K562 (cell line): ENCODE results near the gene ZNF488. TPM values are rescaled to one million over a fixed set of nuclear protein-coding genes. Genes with fewer than 3 reads are reported as not detected.

Experiments
- ADNP ChIP-seq: fragments of 200-800 bp; sonication (Bioruptor generic); IDR thresholded peaks from 2 replicates; pipeline ENCODE4 v1.6.1; 2016; ENCODE audit warnings: missing genetic modification characterization, missing compliant biosample characterization
- BCL6 ChIP-seq: fragments of 250-450 bp; sonication (Bioruptor Pico); IDR thresholded peaks from 2 replicates; pipeline ENCODE4 v1.4.0; 2020
- CTBP1 ChIP-seq: fragments of 450-650 bp; IDR thresholded peaks from 2 replicates; pipeline ENCODE4 v1.6.1; 2016; ENCODE audit warnings: borderline replicate concordance
- DACH1 ChIP-seq: fragments of 450-650 bp; IDR thresholded peaks from 2 replicates; pipeline ENCODE4 v1.6.1; 2018; ENCODE audit not compliant: partially characterized antibody
- ERF ChIP-seq: fragments of 450-650 bp; formaldehyde crosslinking; IDR thresholded peaks from 2 replicates; pipeline ENCODE4 v1.4.0; 2020; ENCODE audit warnings: mild to moderate bottlenecking, mixed read lengths
- FOXO4 ChIP-seq: fragments of 450-650 bp; formaldehyde crosslinking; IDR thresholded peaks from 2 replicates; pipeline ENCODE4 v1.4.0; 2020; ENCODE audit warnings: mild to moderate bottlenecking, moderate library complexity
- HEY1 ChIP-seq: fragments of 250-450 bp; sonication (Bioruptor Pico); IDR thresholded peaks from 2 replicates; pipeline ENCODE4 v1.5.0; 2020; ENCODE audit warnings: mild to moderate bottlenecking, moderate library complexity, borderline replicate concordance
- HNRNPL ChIP-seq: fragments of 200-400 bp; formaldehyde crosslinking; IDR thresholded peaks from 2 replicates; pipeline ENCODE4 v1.6.1; 2017; ENCODE audit warnings: low read depth, mild to moderate bottlenecking, low read length
- HNRNPUL1 ChIP-seq: fragments of 200-400 bp; formaldehyde crosslinking; IDR thresholded peaks from 2 replicates; pipeline ENCODE4 v1.6.1; 2017; ENCODE audit warnings: low read length
- ILF3 ChIP-seq: fragments of 450-650 bp; IDR thresholded peaks from 2 replicates; pipeline ENCODE4 v1.6.1; 2018; ENCODE audit warnings: antibody characterized with exemption, mild to moderate bottlenecking, moderate library complexity, borderline replicate concordance
- KDM5B ChIP-seq: fragments of 200-600 bp; sonication (generic); IDR thresholded peaks from 2 replicates; pipeline ENCODE4 v1.6.1; 2012; ENCODE audit warnings: low read depth, mild to moderate bottlenecking, moderate library complexity, low read length, control low read depth, inconsistent platforms; ENCODE audit not compliant: insufficient replicate concordance
- MITF ChIP-seq: IDR thresholded peaks from 2 replicates; pipeline ENCODE4 v1.6.1; 2014; ENCODE audit warnings: antibody characterized with exemption
- MTA2 ChIP-seq: fragments of 450-650 bp; IDR thresholded peaks from 2 replicates; pipeline ENCODE4 v1.6.1; 2016; ENCODE audit warnings: low read depth
- NFIC ChIP-seq: fragments of 450-650 bp; IDR thresholded peaks from 2 replicates; pipeline ENCODE4 v1.6.1; 2017; ENCODE audit warnings: mild to moderate bottlenecking, inconsistent platforms
- POLR2A ChIP-seq: fragments of 450-650 bp; conservative IDR thresholded peaks from 2 replicates; pipeline ENCODE4 v1.6.1; 2016
- PYGO2 ChIP-seq: fragments of 450-650 bp; IDR thresholded peaks from 2 replicates; pipeline ENCODE4 v1.6.1; 2016; ENCODE audit warnings: mild to moderate bottlenecking, missing genetic modification characterization, moderate library complexity, missing compliant biosample characterization
- SMARCB1 ChIP-seq: IDR thresholded peaks from 2 replicates; pipeline ENCODE4 v1.6.1; 2011; ENCODE audit warnings: improper control_type of control experiment, low read depth; ENCODE audit not compliant: insufficient read length
- STAG1 ChIP-seq: sonication (generic); formaldehyde crosslinking; IDR thresholded peaks from 2 replicates; pipeline ENCODE4 v1.5.0; 2020; ENCODE audit warnings: missing genetic modification reagents, borderline replicate concordance
- TBL1XR1 ChIP-seq, 2 experiments: IDR thresholded peaks; 2 replicates each; pipeline ENCODE4 v1.6.1; 2012; ENCODE audit warnings: improper control_type of control experiment in 2 of 2, low read length in 2 of 2, mild to moderate bottlenecking in 1 of 2
- TFAM ChIP-seq: fragments of 250-450 bp; sonication (Bioruptor Pico); conservative IDR thresholded peaks from 2 replicates; pipeline ENCODE4 v1.5.0; 2021; ENCODE audit warnings: mild to moderate bottlenecking, moderate library complexity
- ZBTB9 ChIP-seq: fragments of 450-650 bp; formaldehyde crosslinking; IDR thresholded peaks from 2 replicates; pipeline ENCODE4 v1.4.0; 2020; ENCODE audit warnings: mild to moderate bottlenecking, moderate library complexity
- ZFPM2 ChIP-seq: fragments of 250-450 bp; sonication (Bioruptor Pico); IDR thresholded peaks from 2 replicates; pipeline ENCODE4 v1.5.1; 2022; ENCODE audit warnings: mild to moderate bottlenecking
- ZNF146 ChIP-seq: IDR thresholded peaks from one replicate; pipeline ENCODE4 v1.6.1; 2018; ENCODE audit warnings: missing compliant biosample characterization; ENCODE audit not compliant: unreplicated experiment
- ZNF324 ChIP-seq: fragments of 250-450 bp; sonication (Bioruptor Pico); IDR thresholded peaks from 2 replicates; pipeline ENCODE4 v1.4.0; 2020; ENCODE audit warnings: mild to moderate bottlenecking
- ZNF507 ChIP-seq: conservative IDR thresholded peaks from 2 replicates; pipeline ENCODE4 v1.6.1; 2017; ENCODE audit warnings: missing genetic modification characterization, missing compliant biosample characterization
- polyA plus RNA-seq, 8 experiments: library from polyadenylated mRNA; depleted of rRNA in 4 of 8; stranded (reverse) in 5 of 8; unstranded in 3 of 8; fragments of >200 nt; fragmentation: Nextera tagmentation in 2 of 8; fragmentation: Illumina TruSeq in 1 of 8; extraction: Ambion mirVana in 2 of 8; extraction: Trizol in 1 of 8; gene quantifications; 2 replicates each; pipeline versions ENCODE4 v1.2.1 to v1.2.3, GENCODE V29; 2011 to 2014; ENCODE audit warnings: inconsistent platforms in 1 of 8, missing spikeins in 1 of 8
- total RNA-seq, 7 experiments: library from RNA; depleted of rRNA in 6 of 7; stranded (reverse); fragments of >200 nt in 6 of 7; fragmentation: Illumina TruSeq in 2 of 7; extraction: Trizol in 2 of 7; gene quantifications; 2 replicates each; pipeline versions ENCODE4 v1.2.1 to v1.2.3, GENCODE V29; 2011 to 2021; ENCODE audit warnings: low replicate concordance in 1 of 7
- TF ChIP-seq, protein P1 (sequence below): fragments of 450-650 bp; IDR thresholded peaks from 2 replicates; pipeline ENCODE4 v1.6.1; 2014; ENCODE audit warnings: low read depth, mild to moderate bottlenecking, moderate library complexity, borderline replicate concordance

The ZNF488 gene
- total and polyA plus RNA-seq, 9 of the 15 experiments (the other 6 are each of a cell fraction or from before 2014, with no cell fraction given): 0.03 to 0.09 (median 0.05) TPM; not detected in 3

DNA sequence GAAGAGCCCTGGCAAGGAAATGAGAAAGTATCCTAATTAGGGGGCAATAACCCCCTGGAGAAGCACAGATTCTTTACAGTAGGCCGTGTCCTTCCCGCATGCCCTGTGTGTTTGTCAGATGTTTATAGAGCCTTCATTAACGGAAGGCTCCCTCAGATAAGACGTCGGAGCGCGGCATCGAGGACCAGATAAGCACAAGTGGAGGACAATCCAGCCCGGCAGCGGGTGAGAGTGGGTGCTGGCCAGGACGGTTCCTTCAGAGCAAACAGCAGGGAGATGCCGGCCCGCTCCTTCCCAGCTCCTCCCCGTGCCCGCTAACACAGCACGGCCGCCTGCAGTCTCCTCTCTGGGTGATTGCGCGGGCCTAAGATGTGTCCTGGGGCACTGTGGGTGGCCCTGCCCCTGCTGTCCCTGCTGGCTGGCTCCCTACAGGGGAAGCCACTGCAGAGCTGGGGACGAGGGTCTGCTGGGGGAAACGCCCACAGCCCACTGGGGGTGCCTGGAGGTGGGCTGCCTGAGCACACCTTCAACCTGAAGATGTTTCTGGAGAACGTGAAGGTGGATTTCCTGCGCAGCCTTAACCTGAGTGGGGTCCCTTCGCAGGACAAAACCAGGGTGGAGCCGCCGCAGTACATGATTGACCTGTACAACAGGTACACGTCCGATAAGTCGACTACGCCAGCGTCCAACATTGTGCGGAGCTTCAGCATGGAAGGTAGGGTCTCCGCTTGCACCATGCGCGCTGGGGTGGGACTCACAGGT lies 61.6 kb downstream of the ZNF488 start, which contains the start of gene GDF2 (continued):
- TF ChIP-seq TFAM (CRISPR knock-in tag) (no peak), ZNF324 (CRISPR knock-in tag) (no peak), BCL6 (CRISPR knock-in tag) (no peak), ZNF146 (CRISPR knock-in tag) (no peak), CTBP1 (peak; percentile 71; the same call in 1 of the 2 replicates), MTA2 (peak; percentile 84), DACH1 (peak; percentile 50), TBL1XR1 (IDR thresholded peaks at IDR 0.05; ENCODE audit: low read length in 2 of 2) (peak in 1 of 2 experiments; percentile 50; a peak in 1 of 4 replicates), HEY1 (CRISPR knock-in tag) (no peak), PYGO2 (tag) (no peak), FOXO4 (CRISPR knock-in tag) (no peak), ILF3 (no peak), STAG1 (no peak), ZFPM2 (no peak), NFIC (peak; percentile 72), KDM5B (no peak), SMARCB1 (no peak), ZBTB9 (CRISPR knock-in tag) (no peak), ADNP (no peak), POLR2A (no peak), ZNF507 (tag) (no peak), HNRNPL (no peak), MITF (no peak), ERF (no peak), HNRNPUL1 (no peak)
- TF ChIP-seq, protein P1, sequence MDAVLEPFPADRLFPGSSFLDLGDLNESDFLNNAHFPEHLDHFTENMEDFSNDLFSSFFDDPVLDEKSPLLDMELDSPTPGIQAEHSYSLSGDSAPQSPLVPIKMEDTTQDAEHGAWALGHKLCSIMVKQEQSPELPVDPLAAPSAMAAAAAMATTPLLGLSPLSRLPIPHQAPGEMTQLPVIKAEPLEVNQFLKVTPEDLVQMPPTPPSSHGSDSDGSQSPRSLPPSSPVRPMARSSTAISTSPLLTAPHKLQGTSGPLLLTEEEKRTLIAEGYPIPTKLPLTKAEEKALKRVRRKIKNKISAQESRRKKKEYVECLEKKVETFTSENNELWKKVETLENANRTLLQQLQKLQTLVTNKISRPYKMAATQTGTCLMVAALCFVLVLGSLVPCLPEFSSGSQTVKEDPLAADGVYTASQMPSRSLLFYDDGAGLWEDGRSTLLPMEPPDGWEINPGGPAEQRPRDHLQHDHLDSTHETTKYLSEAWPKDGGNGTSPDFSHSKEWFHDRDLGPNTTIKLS: no peak
